ENCODE data around the gene SND1.

DNA sequence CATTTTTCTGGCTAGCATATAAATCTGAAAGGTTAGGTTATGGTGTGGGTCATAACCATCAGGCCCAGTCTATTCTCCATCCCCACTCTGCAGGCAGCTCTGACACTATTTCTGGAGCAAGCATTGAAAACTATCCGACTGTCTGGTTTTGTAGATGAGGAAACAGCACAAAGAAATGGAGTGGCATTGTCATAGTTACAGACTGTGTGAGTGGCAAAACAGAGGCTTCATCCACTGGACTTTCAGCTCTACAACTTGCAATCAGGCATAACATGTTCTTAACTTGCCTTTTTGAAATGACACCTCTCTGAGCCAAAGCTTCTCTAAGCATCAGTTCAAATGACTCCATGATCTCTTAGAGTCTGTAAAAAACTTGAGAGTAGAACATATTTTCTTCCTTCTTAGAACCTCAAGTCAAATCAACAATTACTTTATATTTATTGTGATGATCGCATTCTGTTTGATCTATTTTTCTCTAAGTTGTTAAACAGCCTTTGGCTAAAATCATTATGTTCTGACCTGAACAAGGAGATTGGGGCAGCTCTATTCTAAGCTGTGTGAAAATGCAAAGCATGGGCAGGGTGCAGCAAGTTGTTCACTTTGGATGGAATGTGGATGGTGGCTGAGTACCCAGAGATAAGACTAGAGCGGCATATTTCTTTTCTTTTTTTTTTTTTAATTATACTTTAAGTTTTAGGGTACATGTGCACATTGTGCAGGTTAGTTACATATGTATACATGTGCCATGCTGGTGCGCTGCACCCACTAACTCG is 310.8 kb downstream of the SND1 start:
- TF ChIP-seq, protein P1, sequence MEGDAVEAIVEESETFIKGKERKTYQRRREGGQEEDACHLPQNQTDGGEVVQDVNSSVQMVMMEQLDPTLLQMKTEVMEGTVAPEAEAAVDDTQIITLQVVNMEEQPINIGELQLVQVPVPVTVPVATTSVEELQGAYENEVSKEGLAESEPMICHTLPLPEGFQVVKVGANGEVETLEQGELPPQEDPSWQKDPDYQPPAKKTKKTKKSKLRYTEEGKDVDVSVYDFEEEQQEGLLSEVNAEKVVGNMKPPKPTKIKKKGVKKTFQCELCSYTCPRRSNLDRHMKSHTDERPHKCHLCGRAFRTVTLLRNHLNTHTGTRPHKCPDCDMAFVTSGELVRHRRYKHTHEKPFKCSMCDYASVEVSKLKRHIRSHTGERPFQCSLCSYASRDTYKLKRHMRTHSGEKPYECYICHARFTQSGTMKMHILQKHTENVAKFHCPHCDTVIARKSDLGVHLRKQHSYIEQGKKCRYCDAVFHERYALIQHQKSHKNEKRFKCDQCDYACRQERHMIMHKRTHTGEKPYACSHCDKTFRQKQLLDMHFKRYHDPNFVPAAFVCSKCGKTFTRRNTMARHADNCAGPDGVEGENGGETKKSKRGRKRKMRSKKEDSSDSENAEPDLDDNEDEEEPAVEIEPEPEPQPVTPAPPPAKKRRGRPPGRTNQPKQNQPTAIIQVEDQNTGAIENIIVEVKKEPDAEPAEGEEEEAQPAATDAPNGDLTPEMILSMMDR (conservative IDR thresholded peaks at IDR 0.05; ENCODE audit: low read depth, low read length), result no peak
- TF ChIP-seq EZH2 (IDR thresholded peaks at IDR 0.05; ENCODE audit: low read length, unreplicated experiment), result no peak
- TF ChIP-seq EZH2phosphoT487 (IDR thresholded peaks at IDR 0.05; ENCODE audit: borderline replicate concordance, low read length), result no peak

Measured in PC-3 (cell line).